Panc1 (cell line): ENCODE data around the gene EHHADH.

Experiments used
- POLR2AphosphoS5 ChIP-seq: IDR thresholded peaks from 2 replicates; pipeline ENCODE4 v1.6.1; 2012; ENCODE audit warnings: mild to moderate bottlenecking, low read depth, low read length, moderate library complexity
- TF ChIP-seq, protein P1 (sequence below): fragments of 450-650 bp; IDR thresholded peaks from 2 replicates; pipeline ENCODE4 v1.5.1; 2017; ENCODE audit warnings: mild to moderate bottlenecking

DNA sequence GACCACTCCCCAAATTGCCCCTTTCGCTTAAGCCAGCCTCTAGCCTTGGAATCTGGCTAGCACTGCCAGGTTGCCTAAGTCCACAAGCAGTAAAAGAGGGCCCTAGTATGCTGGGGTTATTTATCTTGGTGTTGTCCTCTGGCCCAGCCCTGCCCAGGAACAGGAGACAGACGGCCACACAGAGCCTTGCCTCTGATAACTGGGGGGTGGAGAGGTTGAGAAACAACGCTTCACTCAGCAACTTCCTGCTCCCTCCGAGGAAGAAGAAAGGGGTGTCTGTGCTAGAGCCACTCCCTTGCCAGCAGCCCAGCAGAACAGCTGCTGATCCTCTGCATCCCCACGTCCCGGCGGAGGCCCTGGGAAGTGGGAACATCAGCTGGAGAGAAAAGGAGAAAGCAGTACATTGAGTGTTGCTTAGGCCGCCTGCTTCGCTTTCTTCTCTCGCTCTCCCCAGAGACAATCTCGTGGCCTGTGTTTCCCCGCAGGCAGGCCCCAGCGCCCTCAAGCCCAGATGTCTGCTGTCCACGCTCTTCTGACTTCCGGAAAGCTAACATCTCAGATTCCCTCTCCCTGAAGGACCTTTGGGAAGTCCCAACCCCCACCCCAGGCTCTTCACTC lies 78.4 kb downstream of the EHHADH start:
- TF ChIP-seq, protein P1, sequence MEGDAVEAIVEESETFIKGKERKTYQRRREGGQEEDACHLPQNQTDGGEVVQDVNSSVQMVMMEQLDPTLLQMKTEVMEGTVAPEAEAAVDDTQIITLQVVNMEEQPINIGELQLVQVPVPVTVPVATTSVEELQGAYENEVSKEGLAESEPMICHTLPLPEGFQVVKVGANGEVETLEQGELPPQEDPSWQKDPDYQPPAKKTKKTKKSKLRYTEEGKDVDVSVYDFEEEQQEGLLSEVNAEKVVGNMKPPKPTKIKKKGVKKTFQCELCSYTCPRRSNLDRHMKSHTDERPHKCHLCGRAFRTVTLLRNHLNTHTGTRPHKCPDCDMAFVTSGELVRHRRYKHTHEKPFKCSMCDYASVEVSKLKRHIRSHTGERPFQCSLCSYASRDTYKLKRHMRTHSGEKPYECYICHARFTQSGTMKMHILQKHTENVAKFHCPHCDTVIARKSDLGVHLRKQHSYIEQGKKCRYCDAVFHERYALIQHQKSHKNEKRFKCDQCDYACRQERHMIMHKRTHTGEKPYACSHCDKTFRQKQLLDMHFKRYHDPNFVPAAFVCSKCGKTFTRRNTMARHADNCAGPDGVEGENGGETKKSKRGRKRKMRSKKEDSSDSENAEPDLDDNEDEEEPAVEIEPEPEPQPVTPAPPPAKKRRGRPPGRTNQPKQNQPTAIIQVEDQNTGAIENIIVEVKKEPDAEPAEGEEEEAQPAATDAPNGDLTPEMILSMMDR = no peak
- TF ChIP-seq POLR2AphosphoS5 = no peak
